ENCODE results near the gene EPB41L2.

- TF ChIP-seq CTCF (IDR thresholded peaks at IDR 0.05) (no peak), ZFX (IDR thresholded peaks at IDR 0.05; ENCODE audit: borderline replicate concordance) (no peak)
These were observed 47.9 kb downstream of the EPB41L2 start for GRCh38 chr6:131015025-131015591.
